DMS53 (cell line): ENCODE results near the gene B3GLCT.

Source experiments
- DNase-seq: peaks from one replicate; lab custom pipeline; 2025; lab: John Stamatoyannopoulos, UW

Gene B3GLCT

GRCh38 chr13:31350560-31350959 lies 150.8 kb downstream of the B3GLCT start:
- DNase-seq = no peak

DNA sequence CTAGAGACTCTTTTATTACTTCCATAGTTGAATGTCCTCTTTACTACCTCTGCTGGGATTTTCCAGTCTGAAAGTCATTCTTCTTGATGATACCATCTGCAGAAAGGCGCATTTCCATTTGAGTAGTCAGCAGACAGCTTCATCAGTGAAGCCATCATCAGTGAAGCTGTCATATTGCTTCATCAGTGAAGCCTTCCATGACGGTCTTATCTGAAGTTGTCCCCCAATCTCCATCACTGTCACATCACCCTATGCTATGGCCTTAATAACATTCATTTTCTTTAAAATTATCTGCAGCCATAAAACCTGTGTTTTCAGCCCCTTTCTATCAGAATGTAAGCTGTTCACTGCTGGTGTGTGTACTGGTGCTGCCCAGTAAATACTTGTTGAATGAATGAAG lies 151.6 kb downstream of the B3GLCT start:
- no peak for DNase-seq

DNA sequence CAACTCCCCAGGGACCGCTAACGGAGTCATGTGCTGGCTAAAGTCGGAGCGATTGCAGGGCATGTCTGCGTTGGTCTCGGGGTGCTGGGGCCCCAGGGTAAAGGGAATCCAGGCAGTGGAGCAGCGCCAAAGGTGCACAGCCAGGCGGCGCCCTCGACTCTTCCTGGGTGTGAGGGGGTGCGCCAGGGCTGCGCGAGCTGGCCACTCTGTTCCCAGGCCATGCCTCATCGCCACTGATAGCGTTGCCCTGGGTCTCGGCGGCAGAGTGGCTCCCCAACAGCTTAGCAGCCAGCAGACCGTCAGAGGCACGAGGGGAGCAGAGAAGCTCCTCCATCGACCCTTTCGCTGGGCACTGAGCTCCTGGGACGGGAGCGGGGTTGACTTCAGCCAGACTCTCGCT lies 152.7 kb downstream of the B3GLCT start:
- DNase-seq = no peak

GRCh38 chr13:31355001-31355400 lies 155.2 kb downstream of the B3GLCT start:
- DNase-seq = no peak

GRCh38 chr13:31356991-31357390 lies 157.2 kb downstream of the B3GLCT start:
- DNase-seq = no peak

DNA sequence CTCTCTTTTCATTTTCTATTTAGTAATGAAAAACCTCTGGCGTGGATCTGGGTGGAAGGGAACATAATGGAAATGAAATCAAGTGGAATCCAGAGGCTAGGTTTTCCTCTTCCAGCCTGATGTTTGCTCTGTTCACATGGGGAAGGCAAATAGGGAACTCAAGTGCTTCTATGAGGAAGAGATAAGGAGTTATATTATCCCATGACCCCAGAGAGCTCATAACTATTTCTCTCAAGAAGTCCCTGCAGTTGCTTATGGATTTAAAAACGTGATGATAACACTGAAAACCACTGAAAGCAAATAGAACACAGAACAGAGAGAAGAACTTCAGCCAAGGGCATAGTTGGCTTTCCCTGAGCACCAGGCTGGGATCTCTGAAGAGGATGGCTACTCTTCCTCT lies 157.8 kb downstream of the B3GLCT start:
- no peak for DNase-seq

GRCh38 chr13:31361673-31362072 lies 161.9 kb downstream of the B3GLCT start:
- DNase-seq = no peak

DNA sequence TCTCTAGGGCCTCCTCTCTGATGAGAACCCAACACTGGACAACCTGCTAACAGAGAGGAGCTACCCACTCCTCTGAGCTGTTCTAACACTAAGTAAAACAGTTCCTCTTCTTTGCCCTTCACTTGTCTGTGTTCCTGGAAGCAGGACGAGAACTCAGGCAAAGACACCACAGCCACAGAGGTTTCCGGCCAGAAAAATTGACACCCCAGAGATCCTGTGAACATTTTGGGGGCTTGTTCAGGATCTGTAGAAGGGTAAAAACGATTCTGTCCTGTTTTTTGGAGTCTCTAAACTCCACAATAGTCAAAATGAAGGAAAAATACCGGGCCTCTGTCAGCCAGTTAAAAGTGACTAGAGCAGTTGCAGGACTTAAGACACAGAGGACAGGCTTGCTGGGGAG lies 165.9 kb downstream of the B3GLCT start:
- peak; percentile 8 for DNase-seq

GRCh38 chr13:31367410-31367809 lies 167.6 kb downstream of the B3GLCT start:
- DNase-seq = no peak

GRCh38 chr13:31369213-31369612 lies 169.4 kb downstream of the B3GLCT start:
- no peak for DNase-seq

- no peak for DNase-seq
These were observed 172.7 kb downstream of the B3GLCT start for GRCh38 chr13:31372454-31372853.

DNA sequence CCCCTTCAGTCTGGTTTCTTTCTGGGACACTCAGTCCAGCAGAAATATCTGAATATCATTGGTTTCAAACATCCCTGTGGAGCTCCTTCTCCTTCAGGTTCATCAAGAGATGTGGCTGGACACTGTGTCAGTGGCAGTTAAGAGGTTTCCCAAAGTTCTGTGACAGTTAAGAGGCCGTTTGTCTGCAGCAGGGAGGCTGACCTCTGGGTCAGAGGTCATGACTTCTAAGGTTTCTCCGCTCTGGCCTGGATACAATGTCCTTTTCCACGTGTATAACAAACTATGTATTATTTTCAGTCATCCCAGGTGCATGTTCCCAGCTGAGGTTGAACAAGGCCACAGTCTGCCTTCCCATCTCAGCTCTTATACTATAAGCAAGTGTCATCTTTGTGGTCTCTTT lies 174.9 kb downstream of the B3GLCT start:
- DNase-seq = no peak

DNA sequence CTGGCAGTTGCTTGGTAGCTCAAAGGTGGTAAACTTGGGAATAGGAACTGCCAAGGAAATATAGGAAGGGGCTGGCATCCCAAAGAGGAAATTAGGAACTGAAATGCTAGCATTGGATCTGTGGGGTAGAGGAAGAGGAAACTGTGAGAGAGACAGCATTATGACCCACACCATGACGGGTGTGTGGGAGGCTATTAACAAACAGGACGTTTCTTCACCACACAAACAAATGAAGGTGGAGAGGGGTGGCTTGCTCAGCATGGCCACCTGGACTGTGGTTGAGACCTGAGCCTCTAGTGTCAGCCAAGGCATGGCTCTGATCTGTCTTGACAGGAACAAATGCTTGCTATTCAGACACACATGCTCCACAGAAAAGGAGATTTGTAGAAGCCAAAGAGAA lies 178.2 kb downstream of the B3GLCT start:
- DNase-seq = no peak

GRCh38 chr13:31380715-31381114 lies 180.9 kb downstream of the B3GLCT start:
- no peak for DNase-seq
